B cell (primary cell): ENCODE results near the gene ZNF618. TPM values are rescaled to one million over a fixed set of nuclear protein-coding genes. Genes with fewer than 3 reads are reported as not detected.

Experiments
- ATAC-seq: fragments of 200-7000 bp; cut with Tn5 transposase; one replicate; pipeline ENCODE4 v1.10.0; 2021; ENCODE audit warnings: low read depth, mild to moderate bottlenecking, moderate number of reproducible peaks, moderate library complexity
- CTCF ChIA-PET: fragments of 350-600 bp; sonication (Branson Sonifier 250); formaldehyde crosslinking; loops from one replicate; lab custom pipeline; 2021; ENCODE audit warnings: antibody characterized with exemption, inconsistent platforms; lab: Charles Lee
- POLR2A ChIA-PET: fragments of 350-600 bp; sonication (Branson Sonifier 250); formaldehyde crosslinking; loops from one replicate; lab custom pipeline; 2021; ENCODE audit warnings: antibody characterized with exemption; lab: Charles Lee
- DNase-seq: peaks from one replicate; pipeline ENCODE4 v3.0.0; 2013
- H2AFZ ChIP-seq: 2 replicates; pipeline ENCODE4 v1.6.1; 2012; ENCODE audit warnings: mild to moderate bottlenecking, low read depth, low read length; ENCODE audit not compliant: insufficient read depth, poor library complexity, severe bottlenecking
- H3K27ac ChIP-seq, 2 donors: 1 replicate in 1 of 2; 2 replicates in 1 of 2; pipeline ENCODE4 v1.5.1; 2012 to 2013; ENCODE audit warnings: low read length in 2 of 2, mild to moderate bottlenecking in 2 of 2, moderate library complexity in 1 of 2
- H3K27me3 ChIP-seq, 4 experiments: fragments of 200-600 bp in 1 of 4; sonication (generic) in 1 of 4; replicated peaks in 1 of 4; 1 replicate in 2 of 4; 2 replicates in 2 of 4; pipeline versions ENCODE4 v1.6.1 to v1.7.0; 2013 to 2016; ENCODE audit warnings: low read length in 3 of 4, mild to moderate bottlenecking in 2 of 4, mixed read lengths in 1 of 4, moderate library complexity in 1 of 4; ENCODE audit not compliant: insufficient read depth in 4 of 4, control insufficient read depth in 3 of 4; ENCODE audit errors: control extremely low read depth in 1 of 4
- H3K36me3 ChIP-seq, 2 experiments: replicated peaks in 1 of 2; 1 replicate in 1 of 2; 2 replicates in 1 of 2; pipeline versions ENCODE4 v1.6.1 to v1.7.1; 2013; ENCODE audit warnings: low read length in 1 of 2; ENCODE audit not compliant: insufficient read depth in 2 of 2, control insufficient read depth in 1 of 2; ENCODE audit errors: control extremely low read depth in 1 of 2, extremely low read depth in 1 of 2
- H3K4me1 ChIP-seq, 2 donors: fragments of 200-600 bp in 1 of 2; sonication (generic) in 1 of 2; 1 replicate in 1 of 2; 2 replicates in 1 of 2; pipeline versions ENCODE4 v1.5.1 to v1.6.1; 2013 to 2017; ENCODE audit warnings: low read length in 2 of 2; ENCODE audit not compliant: control insufficient read depth in 2 of 2, insufficient read depth in 2 of 2
- H3K4me2 ChIP-seq: replicated peaks from 2 replicates; pipeline ENCODE3; 2012; ENCODE audit warnings: mild to moderate bottlenecking, low read depth, low read length; ENCODE audit not compliant: poor library complexity, severe bottlenecking
- H3K4me3 ChIP-seq, 5 experiments: fragments of 200-600 bp in 1 of 5; sonication (generic) in 1 of 5; 1 replicate in 3 of 5; 2 replicates in 2 of 5; pipeline versions ENCODE4 v1.5.1 to v1.7.0; 2011 to 2016; ENCODE audit warnings: low read length in 4 of 5, mild to moderate bottlenecking in 4 of 5, low read depth in 2 of 5, control low read depth in 1 of 5, moderate library complexity in 1 of 5; ENCODE audit not compliant: insufficient read depth in 1 of 5; ENCODE audit errors: control extremely low read depth in 1 of 5, extremely low read depth in 1 of 5
- H3K79me2 ChIP-seq: fragments of 200-600 bp; sonication (generic); one replicate; pipeline ENCODE4 v1.6.0; 2016; ENCODE audit warnings: low read length; ENCODE audit not compliant: control insufficient read depth, insufficient read depth
- H3K9ac ChIP-seq: fragments of 200-600 bp; sonication (generic); 2 replicates; pipeline ENCODE4 v1.6.1; 2017; ENCODE audit warnings: mild to moderate bottlenecking, low read length, moderate library complexity
- H3K9me3 ChIP-seq, 3 donors: one replicate each; pipeline versions ENCODE4 v1.6.1 to v1.7.1; 2013; ENCODE audit warnings: low read length in 2 of 3; ENCODE audit not compliant: control insufficient read depth in 2 of 3, insufficient read depth in 1 of 3; ENCODE audit errors: control extremely low read depth in 1 of 3
- H4K20me1 ChIP-seq: 2 replicates; pipeline ENCODE4 v1.6.0; 2012; ENCODE audit warnings: mild to moderate bottlenecking, low read length; ENCODE audit not compliant: insufficient read depth, control insufficient read depth, poor library complexity, severe bottlenecking
- H3K27ac Mint-ChIP-seq: one replicate; pipeline ENCODE4 v1.8.0; 2021; ENCODE audit warnings: mixed read lengths
- H3K27me3 Mint-ChIP-seq: one replicate; pipeline ENCODE4 v1.8.0; 2021; ENCODE audit warnings: mixed read lengths
- H3K4me1 Mint-ChIP-seq: one replicate; pipeline ENCODE4 v1.8.0; 2021; ENCODE audit warnings: mixed read lengths
- H3K4me3 Mint-ChIP-seq: one replicate; pipeline ENCODE4 v1.8.0; 2021; ENCODE audit warnings: mixed read lengths
- H3K9me3 Mint-ChIP-seq: one replicate; pipeline ENCODE4 v1.8.0; 2022; ENCODE audit warnings: mixed read lengths; ENCODE audit not compliant: insufficient read depth
- CTCF ChIP-seq: fragments of 200-600 bp; IDR thresholded peaks from one replicate; pipeline ENCODE4 v1.8.0; 2022; ENCODE audit warnings: antibody characterized with exemption, mild to moderate bottlenecking
- EZH2 ChIP-seq: IDR thresholded peaks from 2 replicates; pipeline ENCODE4 v1.6.1; 2012; ENCODE audit warnings: borderline replicate concordance, low read depth, mild to moderate bottlenecking, moderate library complexity, low read length; ENCODE audit not compliant: insufficient read depth, poor library complexity, severe bottlenecking
- WGBS: methylation state at CpG from one replicate; pipeline ENCODE4 v1.1.5; 2013; ENCODE audit warnings: missing lambda C conversion rate; ENCODE audit not compliant: insufficient coverage; 5-methylcytosine and 5-hydroxymethylcytosine counted together
- intact Hi-C: fragments of 100-400 bp; cut with micrococcal nuclease; formaldehyde crosslinking; loops from one replicate; pipeline ENCODE4 v1.10.0; 2022
- polyA plus RNA-seq: library from polyadenylated mRNA; depleted of rRNA; stranded (reverse); fragments of >200 nt; gene quantifications from 2 replicates; pipeline ENCODE4 v1.2.3, GENCODE V29; 2012
- total RNA-seq, 2 donors: library from RNA; stranded (reverse); fragments of 120-200 nt in 1 of 2; gene quantifications; 1 replicate in 1 of 2; 2 replicates in 1 of 2; pipeline versions ENCODE4 v1.2.3 to v1.2.4, GENCODE V29; 2013 to 2022

ZNF618 gene
- total and polyA plus RNA-seq, 2 donors (not counting 1 experiment from before 2014, with no cell fraction given), result 1.4 to 2.5 TPM

GRCh38 chr9:113964495-113965170 is 88.5 kb downstream of the ZNF618 start:
- intact Hi-C loops, result no loop called here

More at GRCh38 chr9:113964495-113965170, 88.5 kb downstream of the ZNF618 start:
- no peak overlapping the region for H3K4me3 Mint-ChIP-seq
- no peaks in the 10 kb centered on the region for H3K9me3 Mint-ChIP-seq
- Histone ChIP-seq H2AFZ (no peak overlapping the region), H3K36me3 (no peaks in the 10 kb centered on the region), H3K79me2 (no peaks in the 10 kb centered on the region), H4K20me1 (no peaks in the 10 kb centered on the region), H3K4me3 (no peak overlapping the region), H3K4me2 (no peak overlapping the region), H3K27ac (no peak overlapping the region), H3K4me1 (no peaks in the 10 kb centered on the region), H3K9ac (no peak overlapping the region), H3K9me3 (peaks cover 0 to 4% (median 0%) of the 10 kb centered on the region in 3 donors), H3K27me3 (no peaks in the 10 kb centered on the region)
- ChIA-PET POLR2A (no interaction called here), CTCF (interaction anchor here (1.1 to 1.4 kb wide), 2 partner anchors 12 to 157 kb away, joined by 3 read pairs; no protein-coding TSS in a partner anchor)
- no CpG with 5 or more reads among the region's 5 CpGs for whole genome bisulfite sequencing
- no peak for ATAC-seq
- no peak for TF ChIP-seq EZH2
- TF ChIP-seq CTCF, result no peak
- no peak for DNase-seq
- H3K27ac Mint-ChIP-seq, result no peak overlapping the region
- no peaks in the 10 kb centered on the region for H3K4me1 Mint-ChIP-seq
- H3K27me3 Mint-ChIP-seq, result no peaks in the 10 kb centered on the region
